ENCODE measurements around the gene RNF11.

DNA sequence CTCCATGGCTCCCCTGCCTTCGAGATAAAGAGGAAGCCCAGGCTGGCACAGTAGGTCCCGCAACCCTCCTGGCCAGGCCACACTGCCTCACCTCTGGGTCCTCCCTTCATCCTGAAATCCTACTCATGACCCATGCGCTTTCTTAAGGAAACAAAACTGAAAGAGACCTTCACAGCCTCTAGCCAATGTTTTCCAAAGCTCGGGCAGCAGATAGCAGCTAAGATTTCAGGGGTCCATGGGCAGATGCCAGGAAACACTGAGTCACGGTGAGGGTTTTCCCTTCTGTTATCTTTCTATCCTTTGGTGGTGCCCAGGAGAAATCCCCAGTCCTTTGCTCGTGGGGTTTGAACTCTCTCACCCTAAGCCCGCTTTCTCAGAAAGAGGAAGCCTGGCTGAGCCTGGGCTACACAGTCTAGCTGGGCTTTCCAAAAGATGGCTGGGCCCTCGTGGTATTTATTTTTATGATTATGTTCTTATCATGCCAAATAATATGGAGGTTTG, 67.7 kb downstream of the RNF11 start:
- TF ChIP-seq, protein P1, sequence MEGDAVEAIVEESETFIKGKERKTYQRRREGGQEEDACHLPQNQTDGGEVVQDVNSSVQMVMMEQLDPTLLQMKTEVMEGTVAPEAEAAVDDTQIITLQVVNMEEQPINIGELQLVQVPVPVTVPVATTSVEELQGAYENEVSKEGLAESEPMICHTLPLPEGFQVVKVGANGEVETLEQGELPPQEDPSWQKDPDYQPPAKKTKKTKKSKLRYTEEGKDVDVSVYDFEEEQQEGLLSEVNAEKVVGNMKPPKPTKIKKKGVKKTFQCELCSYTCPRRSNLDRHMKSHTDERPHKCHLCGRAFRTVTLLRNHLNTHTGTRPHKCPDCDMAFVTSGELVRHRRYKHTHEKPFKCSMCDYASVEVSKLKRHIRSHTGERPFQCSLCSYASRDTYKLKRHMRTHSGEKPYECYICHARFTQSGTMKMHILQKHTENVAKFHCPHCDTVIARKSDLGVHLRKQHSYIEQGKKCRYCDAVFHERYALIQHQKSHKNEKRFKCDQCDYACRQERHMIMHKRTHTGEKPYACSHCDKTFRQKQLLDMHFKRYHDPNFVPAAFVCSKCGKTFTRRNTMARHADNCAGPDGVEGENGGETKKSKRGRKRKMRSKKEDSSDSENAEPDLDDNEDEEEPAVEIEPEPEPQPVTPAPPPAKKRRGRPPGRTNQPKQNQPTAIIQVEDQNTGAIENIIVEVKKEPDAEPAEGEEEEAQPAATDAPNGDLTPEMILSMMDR (IDR thresholded peaks at IDR 0.05): no peak
- TF ChIP-seq POLR2A (IDR thresholded peaks at IDR 0.05): no peak
